Stomach (tissue), 9 donors: ENCODE measurements around the gene SSTR3. TPM values are rescaled to one million over a fixed set of nuclear protein-coding genes. Genes with fewer than 3 reads are reported as not detected.

ENCODE experiments used
- DNase-seq, 2 donors: peaks; one replicate each; pipeline versions ENCODE4 v3.0.0 to v3.0.0-alpha.2; 2013 to 2019
- H3K27ac ChIP-seq, 5 donors: fragments of 200-600 bp in 4 of 5; sonication (generic) in 4 of 5; one replicate each; pipeline ENCODE4 v1.5.1; 2013 to 2019; ENCODE audit warnings: mild to moderate bottlenecking in 1 of 5, moderate library complexity in 1 of 5
- H3K27me3 ChIP-seq, 3 donors: fragments of 200-600 bp; sonication (generic); one replicate each; pipeline ENCODE4 v1.5.1; 2017 to 2019; ENCODE audit warnings: mixed run types in 1 of 3
- H3K36me3 ChIP-seq, 4 donors: fragments of 200-600 bp; sonication (generic); 1 replicate in 3 of 4; 2 replicates in 1 of 4; pipeline ENCODE4 v1.5.1; 2016 to 2019
- H3K4me1 ChIP-seq, 4 donors: fragments of 200-600 bp; sonication (generic); one replicate each; pipeline ENCODE4 v1.5.1; 2016 to 2019
- H3K4me3 ChIP-seq, 4 donors: fragments of 200-600 bp; sonication (generic) in 3 of 4; one replicate each; pipeline ENCODE4 v1.5.1; 2016 to 2019; ENCODE audit warnings: mild to moderate bottlenecking in 1 of 4
- H3K9me3 ChIP-seq, 4 donors: fragments of 200-600 bp; sonication (generic); one replicate each; pipeline ENCODE4 v1.5.1; 2016 to 2019
- EP300 ChIP-seq: sonication (generic); formaldehyde crosslinking; IDR thresholded peaks from one replicate; pipeline ENCODE4 v1.6.1; 2017; ENCODE audit warnings: antibody characterized with exemption
- POLR2A ChIP-seq, 4 donors: fragments of 450-650 bp; IDR thresholded peaks; one replicate each; pipeline ENCODE4 v1.6.1; 2016; ENCODE audit warnings: antibody characterized with exemption in 4 of 4, control low read depth in 2 of 4, mild to moderate bottlenecking in 1 of 4, moderate library complexity in 1 of 4
- POLR2AphosphoS5 ChIP-seq, 3 donors: sonication (generic); formaldehyde crosslinking; IDR thresholded peaks; one replicate each; pipeline ENCODE4 v1.6.1; 2016; ENCODE audit warnings: antibody characterized with exemption in 3 of 3
- WGBS, 5 donors: extraction: QIAGEN DNeasy Blood & Tissue Kit in 3 of 5; methylation state at CpG; one replicate each; pipeline versions ENCODE4 v1.1.5 to v1.1.7; 2013 to 2018; 5-methylcytosine and 5-hydroxymethylcytosine counted together
- intact Hi-C: fragments of 100-400 bp; cut with DNase I; formaldehyde crosslinking; loops from one replicate; pipeline ENCODE4 v1.15.1; 2023; ENCODE audit warnings: low total_unique reads
- polyA plus RNA-seq, 3 donors: library from polyadenylated mRNA; stranded (reverse); fragments of 200-250 nt; gene quantifications; one replicate each; pipeline ENCODE4 v1.2.3, GENCODE V29; 2013
- total RNA-seq, 5 donors: library from RNA; depleted of rRNA; stranded (reverse); fragments of >200 nt; gene quantifications; one replicate each; pipeline versions ENCODE4 v1.1.0 to v1.2.3, GENCODE V29; 2014 to 2016
- TF ChIP-seq, protein P1 (sequence below), 7 experiments: fragments of 450-650 bp in 4 of 7; fragments of 200-600 bp in 3 of 7; sonication (generic) in 3 of 7; IDR thresholded peaks; one replicate each; pipeline ENCODE4 v1.5.1; 2016 to 2019; ENCODE audit warnings: antibody characterized with exemption in 7 of 7, control low read depth in 2 of 7, mild to moderate bottlenecking in 1 of 7
- donor health status: healthy with polysubstance abuse.
- donor health status: Bipolar disorder and iron deficiency.
- donor health status: healthy.

The SSTR3 gene
- total and polyA plus RNA-seq, 8 donors, result 0.05 to 0.37 (median 0.12) TPM; not detected in 5

DNA sequence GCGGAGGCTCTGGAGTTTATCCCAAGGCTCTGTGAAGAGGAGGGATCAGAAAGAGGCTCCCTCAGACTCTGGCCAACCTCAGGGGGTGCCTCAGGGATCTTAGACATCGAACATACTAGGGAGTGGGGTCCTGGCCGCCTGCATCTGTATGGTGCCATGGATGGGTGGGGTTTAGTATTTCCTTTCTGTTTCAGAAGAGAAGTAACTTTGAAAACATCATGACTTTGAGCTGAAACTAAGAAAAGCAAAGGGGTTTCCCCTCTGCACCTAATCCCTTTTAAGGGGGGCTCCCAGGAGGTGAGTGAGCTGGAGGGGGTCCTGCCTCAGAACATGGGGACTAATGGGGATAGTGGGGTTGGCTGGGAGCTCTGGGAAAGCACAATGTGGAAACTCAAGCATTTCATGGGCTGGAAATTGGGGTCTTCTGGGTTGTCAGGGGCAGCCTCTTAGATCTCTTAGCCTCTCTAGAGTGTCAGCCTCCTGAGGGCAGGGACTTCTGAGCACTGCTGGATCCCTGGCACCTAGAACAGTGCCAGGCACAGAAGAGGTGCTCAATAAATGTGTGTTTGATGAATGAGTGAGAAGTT, 11.8 kb upstream of the SSTR3 start:
- TF ChIP-seq, protein P1, sequence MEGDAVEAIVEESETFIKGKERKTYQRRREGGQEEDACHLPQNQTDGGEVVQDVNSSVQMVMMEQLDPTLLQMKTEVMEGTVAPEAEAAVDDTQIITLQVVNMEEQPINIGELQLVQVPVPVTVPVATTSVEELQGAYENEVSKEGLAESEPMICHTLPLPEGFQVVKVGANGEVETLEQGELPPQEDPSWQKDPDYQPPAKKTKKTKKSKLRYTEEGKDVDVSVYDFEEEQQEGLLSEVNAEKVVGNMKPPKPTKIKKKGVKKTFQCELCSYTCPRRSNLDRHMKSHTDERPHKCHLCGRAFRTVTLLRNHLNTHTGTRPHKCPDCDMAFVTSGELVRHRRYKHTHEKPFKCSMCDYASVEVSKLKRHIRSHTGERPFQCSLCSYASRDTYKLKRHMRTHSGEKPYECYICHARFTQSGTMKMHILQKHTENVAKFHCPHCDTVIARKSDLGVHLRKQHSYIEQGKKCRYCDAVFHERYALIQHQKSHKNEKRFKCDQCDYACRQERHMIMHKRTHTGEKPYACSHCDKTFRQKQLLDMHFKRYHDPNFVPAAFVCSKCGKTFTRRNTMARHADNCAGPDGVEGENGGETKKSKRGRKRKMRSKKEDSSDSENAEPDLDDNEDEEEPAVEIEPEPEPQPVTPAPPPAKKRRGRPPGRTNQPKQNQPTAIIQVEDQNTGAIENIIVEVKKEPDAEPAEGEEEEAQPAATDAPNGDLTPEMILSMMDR (IDR thresholded peaks at IDR 0.05), result no peak
- TF ChIP-seq POLR2AphosphoS5 (IDR thresholded peaks at IDR 0.05), result no peak
- TF ChIP-seq EP300, result no peak
- TF ChIP-seq POLR2A (IDR thresholded peaks at IDR 0.05), result no peak
- Histone ChIP-seq H3K27ac (peak overlapping the region in 2 of 5 donors; percentile 55 to 73), H3K9me3 (no peaks in the 10 kb centered on the region), H3K27me3 (peaks cover 0 to 37% (median 0%) of the 10 kb centered on the region in 3 donors), H3K36me3 (peaks cover 0 to 12% (median 2%) of the 10 kb centered on the region in 4 donors), H3K4me3 (no peak overlapping the region), H3K4me1 (peaks cover 0 to 22% (median 4%) of the 10 kb centered on the region in 4 donors)
- 48 to 81% (median 75%) methylated on average over 3 of the region's 3 CpGs for WGBS, 5 donors
- intact Hi-C loops, result no loop called here
- no peak for DNase-seq

DNA sequence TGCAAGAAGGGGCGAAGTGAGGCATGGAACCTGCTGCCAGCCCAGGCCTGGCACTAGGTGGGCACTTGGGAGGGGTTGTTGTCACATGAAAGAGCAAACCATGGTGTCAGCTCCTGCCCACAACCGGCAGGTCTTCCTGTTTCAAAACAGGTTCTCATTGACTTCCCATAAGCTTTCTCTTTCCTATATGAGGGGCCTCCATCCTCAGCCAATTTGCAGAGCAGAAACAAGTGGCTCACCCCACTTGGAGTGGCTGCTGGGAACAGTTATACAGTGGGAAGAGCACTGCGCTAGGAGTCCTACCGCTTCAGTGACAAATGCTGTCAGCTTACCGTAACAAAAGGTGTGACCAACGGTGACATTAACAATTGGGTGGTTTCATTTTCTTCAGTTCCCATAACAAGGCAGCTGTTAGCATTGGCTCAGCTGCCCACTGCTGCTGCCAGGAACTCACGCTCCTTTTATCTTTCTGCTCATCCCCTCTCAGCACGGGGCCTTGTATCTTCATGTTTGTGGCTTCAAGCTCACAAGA, 10.2 kb upstream of the SSTR3 start:
- intact Hi-C loops, result no loop called here
- Histone ChIP-seq H3K4me1 (peaks cover 0 to 9% (median 0%) of the 10 kb centered on the region in 4 donors), H3K36me3 (peaks cover 0 to 12% (median 2%) of the 10 kb centered on the region in 4 donors), H3K4me3 (no peak overlapping the region), H3K27ac (peak overlapping the region in 4 of 5 donors; percentile 32 to 82 (median 53)), H3K9me3 (no peaks in the 10 kb centered on the region), H3K27me3 (peaks cover 0 to 43% (median 0%) of the 10 kb centered on the region in 3 donors)
- WGBS, 5 donors, result 59 to 84% (median 71%) methylated on average over 8 of the region's 8 CpGs
- DNase-seq, result no peak
- TF ChIP-seq POLR2A (IDR thresholded peaks at IDR 0.05) (no peak), EP300 (no peak), POLR2AphosphoS5 (IDR thresholded peaks at IDR 0.05) (no peak)
- TF ChIP-seq, protein P1 (IDR thresholded peaks at IDR 0.05), result no peak

DNA sequence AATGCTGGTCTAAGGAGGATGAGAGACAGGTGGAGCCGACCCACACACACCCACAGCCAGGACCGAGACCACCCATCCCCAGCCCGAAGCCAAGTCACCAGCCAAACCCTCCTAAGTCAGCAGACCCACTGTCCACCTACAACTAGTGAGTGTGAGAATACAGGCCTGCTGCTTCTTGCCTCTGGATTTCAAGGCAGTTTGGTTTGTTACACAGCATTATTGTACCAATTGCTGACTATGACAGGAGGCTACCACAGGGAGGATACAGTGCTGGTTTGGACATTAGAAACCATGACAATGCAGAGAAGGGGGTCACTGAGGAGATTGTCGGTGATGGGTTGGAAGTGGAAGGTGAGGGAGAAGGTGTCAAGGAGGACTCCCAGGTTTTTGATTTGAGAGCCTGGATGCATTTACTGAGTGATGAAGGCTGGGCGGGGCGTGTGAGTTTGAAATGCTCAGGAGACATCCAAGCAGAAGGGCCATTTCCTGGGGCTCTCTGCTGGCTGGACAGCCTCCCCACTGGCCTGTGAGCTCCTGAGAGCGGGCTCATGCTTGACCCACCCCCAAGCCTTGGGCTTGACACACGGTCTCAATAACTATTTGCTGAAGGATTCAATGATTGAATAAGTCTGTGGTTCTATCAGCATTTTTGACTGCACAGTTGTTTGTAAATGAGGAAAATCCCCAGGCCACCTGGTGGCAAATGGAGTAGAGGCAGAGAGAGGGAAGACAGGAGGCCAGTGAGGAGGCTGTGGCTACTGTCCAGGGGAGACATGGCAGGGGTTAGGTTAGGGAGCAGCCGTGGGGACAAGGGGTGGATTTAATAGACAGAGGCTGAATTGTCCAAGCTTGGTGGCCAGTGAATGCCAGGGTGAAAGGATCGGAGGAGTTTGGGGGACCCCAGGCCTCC, 9.4 kb upstream of the SSTR3 start:
- Histone ChIP-seq H3K4me3 (no peak overlapping the region), H3K27ac (peak overlapping the region in 4 of 5 donors; percentile 32 to 82 (median 53)), H3K36me3 (peaks cover 0 to 12% (median 2%) of the 10 kb centered on the region in 4 donors), H3K9me3 (no peaks in the 10 kb centered on the region), H3K4me1 (peaks cover 0 to 9% (median 0%) of the 10 kb centered on the region in 4 donors), H3K27me3 (peaks cover 0 to 43% (median 0%) of the 10 kb centered on the region in 3 donors)
- intact Hi-C loops, result no loop called here
- TF ChIP-seq EP300 (no peak), POLR2A (IDR thresholded peaks at IDR 0.05) (no peak), POLR2AphosphoS5 (IDR thresholded peaks at IDR 0.05) (no peak)
- TF ChIP-seq, protein P1 (IDR thresholded peaks at IDR 0.05), result no peak
- 89 to 94% (median 93%) methylated on average over 10 of the region's 10 CpGs for WGBS, 5 donors
- DNase-seq, result no peak

DNA sequence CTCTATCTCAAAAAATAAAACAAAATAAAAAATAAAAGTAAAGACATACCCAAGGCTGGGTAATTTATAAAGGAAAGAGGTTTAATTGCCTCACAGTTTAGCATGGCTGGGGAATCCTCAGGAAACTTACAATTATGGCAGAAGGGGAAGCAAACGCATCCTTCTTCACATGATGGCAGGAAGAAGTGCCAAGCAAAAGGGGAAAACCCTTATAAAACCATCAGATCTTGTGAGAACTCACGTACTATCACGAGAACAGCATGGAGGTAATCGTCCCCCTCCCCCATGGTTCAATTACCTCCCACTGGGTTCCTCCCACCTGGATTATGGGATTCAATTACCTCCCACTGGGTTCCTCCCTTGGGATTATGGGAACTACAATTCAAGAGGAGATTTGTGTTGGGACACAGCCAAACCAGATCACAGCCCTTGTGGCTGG, 8.3 kb upstream of the SSTR3 start:
- Histone ChIP-seq H3K36me3 (peaks cover 0 to 7% (median 2%) of the 10 kb centered on the region in 4 donors), H3K4me3 (no peak overlapping the region), H3K4me1 (peaks cover 0 to 9% (median 0%) of the 10 kb centered on the region in 4 donors), H3K27ac (peak overlapping the region in 1 of 5 donors; percentile 3), H3K27me3 (peaks cover 0 to 32% (median 0%) of the 10 kb centered on the region in 3 donors), H3K9me3 (no peaks in the 10 kb centered on the region)
- WGBS, 5 donors, result 61 to 79% (median 70%) methylated on average over 4 of the region's 4 CpGs
- no peak for DNase-seq
- intact Hi-C loops, result no loop called here
- TF ChIP-seq POLR2A (IDR thresholded peaks at IDR 0.05), result no peak
- TF ChIP-seq, protein P1 (IDR thresholded peaks at IDR 0.05), result no peak
